GM21717 (cell line): ENCODE results near the gene MANEA.
A peak's percentile ranks its signal among the peaks of the same experiment; 100 is the strongest.
"Not testable (repeated sequence)": the region's sequence is repeated elsewhere in the genome, so short reads cannot be mapped to it uniquely, and the experiment has no call there.

Source experiments
- ATAC-seq: cut with Tn5 transposase; IDR thresholded peaks from one replicate; pipeline ENCODE4 v1.9.1; 2021; ENCODE audit warnings: mild to moderate bottlenecking, moderate library complexity; ENCODE audit not compliant: unreplicated experiment

Gene MANEA

GRCh38 chr6:95577304-95578105 is at the start of gene MANEA:
TSS of gene MANEA (plus strand) at chr6:95577535. CDS start at chr6:95586440, 8,905 bp downstream.
- ATAC-seq: peak; percentile 83

- ATAC-seq: no peak
These were observed 47.6 kb upstream of the MANEA start for GRCh38 chr6:95529762-95530161.

- ATAC-seq: no peak
These were observed 47.0 kb upstream of the MANEA start for GRCh38 chr6:95530176-95530819.

DNA sequence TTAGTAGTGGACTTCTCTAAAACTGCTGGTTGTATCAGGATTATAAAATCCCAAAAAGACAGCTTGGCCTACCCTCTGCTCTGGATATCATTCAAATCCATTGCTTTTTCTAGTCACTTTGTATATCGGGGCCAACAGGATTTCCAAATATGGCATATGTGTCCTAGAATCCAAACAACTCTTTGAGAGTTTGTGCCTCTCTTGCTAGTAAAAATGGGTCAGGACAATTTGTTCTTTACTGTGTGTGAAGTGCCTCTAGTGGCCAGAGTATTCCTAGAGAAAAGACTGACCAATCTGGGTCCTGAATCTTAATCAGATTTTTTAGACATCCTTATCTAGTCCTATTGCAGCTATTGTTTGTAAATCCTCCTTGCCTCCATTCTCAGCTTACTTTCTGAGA is 33.5 kb upstream of the MANEA start:
- no peak for ATAC-seq

GRCh38 chr6:95544517-95545225 is 32.7 kb upstream of the MANEA start:
- no peak for ATAC-seq

GRCh38 chr6:95545226-95545625 is 32.1 kb upstream of the MANEA start:
- ATAC-seq: no peak

DNA sequence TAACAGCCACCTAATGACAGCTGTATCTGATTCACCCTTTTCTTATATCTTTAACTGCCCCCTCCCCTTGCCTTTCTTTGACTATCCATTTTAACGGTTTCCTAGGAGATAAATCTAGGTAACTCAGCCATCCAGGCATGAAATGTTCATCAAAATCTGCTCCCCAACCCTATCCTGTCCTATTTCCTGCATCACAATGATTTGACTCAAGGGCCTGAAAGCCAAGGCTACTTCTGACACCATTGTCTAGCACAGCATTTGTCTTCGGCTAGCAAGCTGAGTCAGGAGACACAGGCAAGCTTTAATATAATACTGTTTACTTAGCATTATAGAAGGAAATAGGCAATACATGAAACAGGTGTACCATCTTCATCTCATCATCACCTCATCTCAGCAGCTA is 31.6 kb upstream of the MANEA start:
- ATAC-seq: no peak

DNA sequence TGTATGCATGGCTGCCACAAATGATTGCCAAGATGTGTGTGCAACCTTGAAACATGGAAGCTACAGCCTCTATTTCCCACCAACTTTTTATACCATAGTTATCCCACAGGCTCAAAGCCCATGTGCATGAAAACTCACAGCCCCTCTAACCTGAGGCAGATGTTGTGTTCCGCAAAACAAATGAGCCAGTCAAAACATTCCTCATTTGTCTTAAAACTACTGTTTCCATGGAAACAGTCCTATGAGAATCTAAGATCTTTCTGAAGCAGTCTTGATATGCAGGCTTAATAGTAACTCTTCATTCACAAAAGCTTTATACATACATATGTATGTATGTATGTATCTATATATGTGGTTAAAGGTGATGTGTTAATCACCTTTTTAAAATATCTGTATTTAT is 31.2 kb upstream of the MANEA start:
- ATAC-seq: no peak

GRCh38 chr6:95547043-95547442 is 30.3 kb upstream of the MANEA start:
- ATAC-seq: no peak

GRCh38 chr6:95548188-95548786 is 29.0 kb upstream of the MANEA start:
- ATAC-seq: no peak

DNA sequence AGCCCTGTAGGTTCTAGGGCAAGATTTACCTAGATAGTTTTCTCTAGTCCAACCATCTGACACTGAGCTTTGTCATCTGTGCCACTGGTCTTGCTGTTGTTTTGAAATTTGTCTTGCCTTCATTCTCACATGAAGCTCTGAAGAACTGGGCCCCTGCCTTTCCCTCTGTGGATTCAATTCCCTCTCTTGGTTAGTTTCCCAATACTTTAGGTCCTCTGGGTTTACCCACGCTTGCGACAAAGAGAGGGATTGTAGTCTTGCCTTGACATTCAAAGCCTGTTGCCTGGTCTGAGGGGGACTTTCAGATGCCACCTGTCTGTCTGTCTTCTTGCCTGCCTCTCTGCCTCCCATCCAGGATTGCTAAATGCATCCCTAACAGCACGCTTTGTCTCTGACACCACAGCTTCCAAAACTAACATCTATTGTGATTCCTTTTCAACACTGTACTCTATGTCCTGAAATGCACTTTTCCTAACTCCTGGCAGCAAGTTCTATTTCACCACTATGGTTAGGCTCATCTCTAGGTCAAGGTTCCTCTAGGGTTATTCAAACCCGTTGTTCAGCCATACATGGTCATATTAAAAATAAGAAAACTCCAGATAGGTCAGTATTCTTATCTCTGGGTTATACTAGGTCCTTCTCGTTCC is 25.5 kb upstream of the MANEA start:
- ATAC-seq: no peak

DNA sequence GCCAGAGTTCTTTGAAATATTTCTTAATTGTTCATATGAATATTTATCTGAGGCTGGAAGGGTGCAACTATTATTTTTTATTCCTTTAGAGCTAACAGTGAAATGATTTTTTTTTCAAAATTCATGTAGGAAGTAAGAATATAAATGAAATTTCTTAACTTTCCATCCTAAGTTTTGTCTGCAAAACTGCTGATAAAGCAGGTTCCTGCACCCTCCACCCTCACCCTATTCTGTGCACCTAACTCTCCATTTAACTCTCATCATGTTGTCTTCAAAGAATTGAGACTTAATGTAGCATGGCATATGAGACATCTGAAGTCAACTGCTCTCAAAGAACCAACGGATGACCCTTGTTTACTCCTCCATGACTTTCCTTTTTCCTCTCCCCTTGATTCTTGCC is 23.5 kb upstream of the MANEA start:
- ATAC-seq: no peak

- not testable (repeated sequence) for ATAC-seq
These were observed 16.4 kb upstream of the MANEA start for GRCh38 chr6:95560956-95561355.

GRCh38 chr6:95569560-95569959 is 7.8 kb upstream of the MANEA start:
- no peak for ATAC-seq

DNA sequence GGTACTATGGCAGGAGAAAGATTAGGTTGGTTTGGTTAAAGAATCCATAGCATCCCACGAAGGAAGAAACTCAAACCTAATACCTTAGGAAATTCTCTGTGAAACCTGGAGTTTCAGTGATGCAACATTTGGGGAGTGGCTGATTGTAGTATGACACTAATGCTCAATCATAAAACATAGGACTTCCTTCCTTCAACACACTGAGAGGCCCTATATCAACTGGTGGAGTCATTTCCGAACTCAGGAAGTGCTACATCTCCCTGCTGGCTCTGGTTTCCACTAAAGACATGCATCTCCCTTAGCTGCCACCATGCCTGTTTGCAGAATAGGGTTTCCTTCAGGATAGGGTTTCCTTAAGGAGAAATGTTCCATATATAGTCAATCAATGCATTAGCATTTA is 5.2 kb upstream of the MANEA start:
- no peak for ATAC-seq

DNA sequence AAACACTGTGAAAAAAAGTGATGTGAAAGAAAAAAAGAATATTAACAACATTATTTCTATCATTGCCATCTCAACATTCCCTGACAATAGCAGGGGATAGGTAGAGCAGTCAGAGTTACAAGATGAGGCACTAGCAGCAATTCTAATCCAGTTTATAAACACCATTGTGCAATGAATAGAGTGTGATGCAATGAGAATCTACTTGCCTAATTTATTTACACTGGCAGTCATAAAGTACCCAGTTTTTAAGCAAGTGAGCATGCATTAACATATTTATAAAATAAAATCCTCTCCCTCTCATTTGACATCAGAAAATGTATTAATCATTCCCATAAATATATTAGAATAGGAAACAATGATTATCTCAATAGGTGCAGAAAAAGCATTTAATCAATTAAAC is 2.5 kb upstream of the MANEA start:
- ATAC-seq: no peak

GRCh38 chr6:95576218-95576997 is 927 bp upstream of the MANEA start:
- ATAC-seq: peak; percentile 32

- no peak for ATAC-seq
These were observed 384 bp upstream of the MANEA start for GRCh38 chr6:95576998-95577303.

GRCh38 chr6:95578106-95578410 is 723 bp downstream of the MANEA start:
- ATAC-seq: peak; percentile 22

DNA sequence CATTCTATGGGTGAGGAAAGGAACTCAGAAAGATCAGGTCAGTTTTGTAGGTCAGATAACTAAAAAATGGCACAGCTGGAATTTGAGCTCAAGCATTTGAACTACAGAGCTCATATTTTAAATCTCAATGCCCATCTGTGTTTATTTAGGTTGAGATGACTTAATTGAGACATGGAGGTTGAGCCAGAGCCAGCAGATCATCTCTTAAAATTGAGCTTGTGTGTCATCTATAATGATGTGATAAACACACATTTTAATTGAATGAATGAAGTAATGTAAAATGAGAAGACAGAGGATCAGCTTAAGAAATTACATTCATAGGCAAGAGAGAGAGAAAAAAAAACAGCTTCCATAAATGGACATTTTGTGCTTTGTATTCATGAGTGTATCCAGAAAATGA is 3.7 kb downstream of the MANEA start:
- no peak for ATAC-seq

- ATAC-seq: not testable (repeated sequence)
These were observed 6.9 kb downstream of the MANEA start for GRCh38 chr6:95584226-95584625.
